GM12865 (cell line): ENCODE data around the gene MAMDC2.

Source experiments
- DNase-seq: peaks from one replicate; pipeline ENCODE4 v3.0.0; 2010; ENCODE audit warnings: low read depth
- H3K4me3 ChIP-seq: 2 replicates; pipeline ENCODE4 v1.5.1; 2011; ENCODE audit warnings: mild to moderate bottlenecking, low read depth, low read length, control low read depth
- CTCF ChIP-seq: IDR thresholded peaks from 2 replicates; pipeline ENCODE4 v1.5.1; 2011; ENCODE audit warnings: low read length, control low read depth, low read depth, inconsistent platforms; ENCODE audit not compliant: insufficient read depth; ENCODE audit errors: missing control alignments

Gene MAMDC2

GRCh38 chr9:70111042-70111602, 67.5 kb downstream of the MAMDC2 start:
- TF ChIP-seq CTCF: peak; percentile 86
- peak; percentile 67 for DNase-seq
- H3K4me3 ChIP-seq: no peak overlapping the region

GRCh38 chr9:70111641-70112236, 68.1 kb downstream of the MAMDC2 start:
- no peak overlapping the region for H3K4me3 ChIP-seq
- TF ChIP-seq CTCF: no peak
- no peak for DNase-seq

GRCh38 chr9:70112981-70113380, 69.3 kb downstream of the MAMDC2 start:
- H3K4me3 ChIP-seq: no peak overlapping the region
- TF ChIP-seq CTCF: no peak
- no peak for DNase-seq

- TF ChIP-seq CTCF: peak; percentile 83
- H3K4me3 ChIP-seq: no peak overlapping the region
- peak; percentile 54 for DNase-seq
Observed at GRCh38 chr9:70113403-70114022, 69.9 kb downstream of the MAMDC2 start.

GRCh38 chr9:70114898-70115297, 71.2 kb downstream of the MAMDC2 start:
- no peak for TF ChIP-seq CTCF
- H3K4me3 ChIP-seq: no peak overlapping the region
- DNase-seq: no peak

GRCh38 chr9:70117835-70118319, 74.2 kb downstream of the MAMDC2 start:
- no peak for TF ChIP-seq CTCF
- no peak overlapping the region for H3K4me3 ChIP-seq
- no peak for DNase-seq
